Fibroblast of skin of back (primary cell): ENCODE measurements around the gene MS4A3. TPM values are rescaled to one million over a fixed set of nuclear protein-coding genes. Genes with fewer than 3 reads are reported as not detected.
"Not testable (repeated sequence)": the region's sequence is repeated elsewhere in the genome, so short reads cannot be mapped to it uniquely, and the experiment has no call there.

ENCODE experiments used
- DNase-seq: peaks from one replicate; pipeline ENCODE4 v3.0.0-alpha.2; 2013
- polyA plus RNA-seq, 2 experiments: library from polyadenylated mRNA; unstranded; fragments of 120-200 nt; gene quantifications; one replicate each; pipeline ENCODE4 v1.2.1, GENCODE V29; 2013; ENCODE audit not compliant: insufficient read length in 2 of 2

MS4A3 gene, protein sequence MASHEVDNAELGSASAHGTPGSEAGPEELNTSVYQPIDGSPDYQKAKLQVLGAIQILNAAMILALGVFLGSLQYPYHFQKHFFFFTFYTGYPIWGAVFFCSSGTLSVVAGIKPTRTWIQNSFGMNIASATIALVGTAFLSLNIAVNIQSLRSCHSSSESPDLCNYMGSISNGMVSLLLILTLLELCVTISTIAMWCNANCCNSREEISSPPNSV
- not detected for polyA plus RNA-seq (2013, experiment 1 of 2; ENCODE audit: insufficient read length)
- polyA plus RNA-seq (2013, experiment 2 of 2; ENCODE audit: insufficient read length): not detected

DNA sequence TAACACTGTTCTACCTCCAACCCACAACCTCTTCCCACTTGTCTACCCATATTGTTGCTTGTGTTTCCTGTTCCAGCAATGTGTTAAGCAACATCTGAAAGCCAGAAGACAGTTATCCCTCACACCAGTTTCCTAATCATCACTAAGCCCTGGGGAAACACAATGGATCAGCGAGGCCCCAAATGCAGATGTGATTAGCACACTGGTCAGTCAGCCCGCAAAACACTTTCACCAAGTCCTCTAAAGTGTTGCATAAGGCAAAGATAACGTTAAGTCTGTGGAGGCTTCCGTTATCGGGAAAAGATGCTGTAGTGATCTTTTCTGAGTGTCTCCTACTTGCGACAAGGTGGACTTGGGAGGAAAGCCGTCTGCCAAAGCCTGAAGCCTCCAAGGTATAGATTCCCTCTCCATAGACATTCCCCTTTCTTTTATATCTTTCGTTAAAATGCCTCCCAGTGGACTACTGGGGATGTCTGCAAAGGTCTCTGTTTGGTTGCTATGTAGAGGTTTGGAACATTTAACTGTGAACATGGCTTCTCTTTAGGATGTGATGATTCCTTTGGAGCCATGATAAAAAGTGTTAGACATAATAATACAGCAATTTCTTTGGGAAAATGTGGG is at the start of gene MS4A3:
TSS of gene MS4A3 (plus strand) at position 317 of the 621 bp plus-strand sequence. CDS start 4,496 bp downstream, outside the sequence.
- DNase-seq: no peak

GRCh38 chr11:60016881-60017280 is 39.6 kb upstream of the MS4A3 start, which contains the start of gene OOSP4B:
OOSP4B (plus strand) TSS chr11:60017181.
- no peak for DNase-seq

DNA sequence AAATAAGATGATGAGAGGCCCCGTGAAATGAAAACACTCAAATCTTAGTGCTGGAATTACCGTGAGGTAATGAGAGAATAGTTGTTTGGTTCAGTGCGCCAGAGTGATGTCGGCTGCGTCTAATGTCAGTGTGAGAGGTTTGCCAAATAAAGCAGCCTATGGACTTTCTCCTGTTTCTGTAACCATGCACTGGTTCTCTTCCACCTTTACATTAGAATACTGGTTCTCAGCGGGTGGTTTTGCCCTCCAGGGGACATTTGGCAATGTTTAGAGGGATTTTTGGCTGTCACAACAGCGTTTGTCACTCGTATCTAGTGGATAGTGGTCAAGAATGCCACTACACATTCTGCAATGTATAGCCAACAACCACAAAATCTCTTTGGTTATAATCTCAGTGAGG is 38.4 kb upstream of the MS4A3 start:
- DNase-seq: no peak

- not testable (repeated sequence) for DNase-seq
These were observed 36.1 kb upstream of the MS4A3 start for GRCh38 chr11:60020376-60020775.

DNA sequence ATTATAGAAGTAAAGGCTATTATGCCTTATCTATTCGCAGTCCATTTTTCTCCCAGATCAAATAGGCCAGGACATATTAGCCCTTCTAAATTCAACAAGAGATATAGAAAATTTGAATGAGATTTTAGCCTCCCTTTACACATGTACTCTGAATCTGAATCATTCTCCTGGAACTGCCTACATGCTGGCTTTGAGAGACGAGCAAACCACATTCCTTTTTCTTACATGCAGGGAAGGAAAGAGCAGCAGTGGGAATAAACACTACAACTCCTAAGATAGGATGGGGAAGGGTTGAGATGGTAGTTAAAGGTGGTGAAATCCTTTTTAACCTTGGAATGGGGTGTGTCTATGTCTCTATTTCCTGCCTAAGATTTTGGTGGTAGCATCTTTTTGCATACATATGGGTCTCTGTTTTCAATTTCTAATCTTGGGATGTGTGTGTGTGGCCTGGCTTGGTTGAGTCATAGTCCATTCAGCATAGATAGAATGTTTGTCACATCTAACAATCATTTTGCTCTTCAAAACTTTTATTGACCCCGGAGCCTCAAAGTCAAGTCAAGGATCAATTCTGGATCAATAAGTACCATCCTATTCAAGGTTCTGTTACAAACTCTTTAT is 27.3 kb upstream of the MS4A3 start:
- no peak for DNase-seq

GRCh38 chr11:60040109-60040508 is 16.4 kb upstream of the MS4A3 start, which contains the start of gene OOSP2:
OOSP2 (plus strand) TSS chr11:60040409; CDS start chr11:60040460, 51 bp downstream.
- no peak for DNase-seq

GRCh38 chr11:60050422-60050821 is 6.0 kb upstream of the MS4A3 start:
- DNase-seq: not testable (repeated sequence)

GRCh38 chr11:60050839-60051238 is 5.6 kb upstream of the MS4A3 start:
- not testable (repeated sequence) for DNase-seq

DNA sequence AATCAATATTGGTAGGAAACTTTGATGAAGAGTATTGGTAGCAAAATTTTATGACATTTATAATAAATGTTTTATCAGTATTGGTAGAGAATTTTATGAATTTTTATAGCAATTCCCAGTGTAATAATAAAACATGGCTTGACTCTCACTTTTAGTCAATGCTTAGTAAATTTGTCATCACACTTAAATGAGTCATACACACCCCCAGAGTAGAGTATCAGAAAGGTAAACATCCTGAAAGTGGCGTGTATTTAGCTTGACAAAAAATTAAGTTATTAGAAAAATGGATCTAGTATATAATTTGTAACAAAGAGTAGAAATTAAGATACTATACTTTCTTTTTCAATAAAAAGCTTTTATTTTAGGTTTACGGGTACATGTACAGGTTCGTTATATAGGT is 2.6 kb downstream of the MS4A3 start:
- DNase-seq: no peak

DNA sequence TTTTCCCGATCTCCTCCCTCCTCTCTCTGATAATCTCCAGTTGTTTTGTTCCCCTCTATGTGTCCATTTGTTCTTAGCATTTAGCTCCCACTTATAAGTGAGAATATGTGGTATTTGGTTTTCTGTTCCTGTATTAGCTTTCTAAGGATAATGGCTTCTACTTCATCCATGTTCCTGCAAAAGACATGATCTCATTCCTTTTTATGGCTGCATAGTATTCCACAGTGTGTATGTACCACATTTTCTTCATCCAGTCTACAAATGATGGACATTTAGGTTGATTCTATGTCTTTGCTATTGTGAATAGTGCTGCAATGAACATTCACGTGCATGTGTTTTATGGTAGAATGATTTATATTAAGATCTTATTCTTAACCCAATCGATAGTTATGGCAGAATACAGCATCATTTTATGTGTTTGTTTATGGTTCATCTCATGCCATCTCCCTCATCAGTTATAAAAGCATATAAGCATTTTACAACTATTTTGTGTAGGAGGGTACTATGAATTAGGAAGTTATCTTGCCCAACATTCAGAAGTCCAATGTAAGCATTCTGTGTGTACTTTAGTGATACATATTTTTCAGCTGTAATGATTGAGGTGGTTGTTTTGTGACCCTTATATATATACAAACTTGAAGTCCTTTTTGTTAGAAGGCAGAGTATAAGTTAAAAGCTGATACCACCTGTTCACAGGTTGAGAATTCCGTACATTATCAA is 3.2 kb downstream of the MS4A3 start:
- no peak for DNase-seq

GRCh38 chr11:60064111-60064510 is 7.6 kb downstream of the MS4A3 start:
- no peak for DNase-seq

DNA sequence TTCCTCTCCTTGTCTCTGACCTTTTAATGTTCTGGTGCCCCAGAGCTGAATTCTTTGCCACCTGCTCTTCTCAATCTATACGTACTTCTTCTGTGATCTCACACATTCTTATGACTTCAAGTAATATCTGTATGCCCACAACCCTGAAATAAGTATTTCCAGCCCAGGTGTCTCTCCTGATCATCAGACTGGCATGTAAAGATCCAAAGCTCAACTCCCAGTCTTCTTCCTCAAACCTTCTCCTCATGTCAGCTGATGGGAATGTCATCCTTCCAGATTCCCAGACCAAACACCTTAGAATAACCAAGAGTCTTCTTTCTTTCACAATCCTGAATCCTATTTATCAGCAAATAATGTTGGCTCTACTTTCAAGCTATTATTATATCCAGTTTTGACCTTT is 9.3 kb downstream of the MS4A3 start:
- DNase-seq: no peak

- DNase-seq: no peak
These were observed 13.0 kb downstream of the MS4A3 start for GRCh38 chr11:60069450-60069849.

DNA sequence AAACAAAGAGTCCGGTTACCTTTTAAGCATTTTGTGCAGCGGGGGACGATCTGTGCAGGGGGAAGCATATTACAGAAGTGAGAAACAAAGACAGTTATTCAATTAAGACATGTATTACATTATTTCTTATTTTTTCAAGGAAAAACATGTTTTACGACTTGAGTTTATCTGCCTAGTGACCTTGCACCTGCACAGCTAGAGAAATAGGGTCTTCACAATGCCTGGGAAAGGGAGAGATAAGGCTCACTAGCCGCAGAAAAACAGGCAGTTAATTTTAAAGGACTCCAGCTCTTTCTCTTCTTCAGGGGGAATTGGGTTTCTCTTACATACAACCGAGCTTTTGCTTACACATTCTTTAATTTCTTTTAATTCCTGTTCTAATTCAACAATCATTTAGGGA is 15.2 kb downstream of the MS4A3 start:
- DNase-seq: not testable (repeated sequence)

DNA sequence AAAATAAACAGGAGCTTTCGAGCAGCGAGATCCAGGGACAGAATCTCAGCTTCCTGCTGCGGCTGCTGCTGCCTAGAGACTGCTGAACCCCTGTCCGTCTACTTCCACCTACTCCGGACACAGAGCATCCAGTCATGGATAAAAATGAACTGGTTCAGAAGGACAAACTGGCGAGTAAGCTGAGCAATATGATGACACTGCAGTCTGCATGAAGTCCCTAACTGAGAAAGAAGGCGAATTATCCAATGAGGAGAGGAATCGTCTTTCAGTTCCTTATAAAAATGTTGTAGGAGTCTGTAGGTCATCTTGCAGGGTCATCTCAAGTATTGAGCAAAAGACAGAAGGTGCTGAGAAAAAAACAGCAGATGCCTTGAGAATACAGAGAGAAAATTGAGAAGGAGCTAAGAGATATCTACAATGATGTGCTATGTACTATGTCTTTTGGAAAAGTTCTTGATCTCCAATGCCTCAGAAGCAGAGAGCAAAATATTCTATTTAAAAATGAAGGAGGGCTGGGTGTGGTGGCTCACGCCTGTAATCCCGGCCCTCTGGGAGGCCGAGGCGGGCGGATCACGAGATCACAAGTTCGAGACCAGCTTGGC is 20.9 kb downstream of the MS4A3 start:
- no peak for DNase-seq

DNA sequence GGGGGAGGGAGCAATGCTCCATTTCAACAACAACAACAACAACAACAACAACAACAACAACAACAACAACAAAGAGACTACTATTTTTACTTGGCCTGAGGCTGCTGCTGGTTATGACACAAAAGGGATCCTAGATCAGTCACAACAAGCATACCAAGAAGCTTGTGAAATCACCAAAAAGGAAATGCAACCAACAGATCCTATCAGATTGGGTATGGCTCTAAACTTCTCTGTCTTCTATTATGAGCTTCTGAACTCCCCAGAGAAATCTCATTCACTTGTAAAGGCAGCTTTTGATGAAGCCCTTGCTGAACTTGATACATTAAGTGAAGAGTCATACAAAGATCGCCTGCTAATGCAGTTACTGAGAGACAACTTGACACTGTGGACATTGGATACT is 21.5 kb downstream of the MS4A3 start:
- no peak for DNase-seq

GRCh38 chr11:60078745-60079144 is 22.3 kb downstream of the MS4A3 start:
- no peak for DNase-seq

GRCh38 chr11:60080535-60080934 is 24.1 kb downstream of the MS4A3 start:
- no peak for DNase-seq

GRCh38 chr11:60084631-60085273 is 28.3 kb downstream of the MS4A3 start:
- DNase-seq: no peak

DNA sequence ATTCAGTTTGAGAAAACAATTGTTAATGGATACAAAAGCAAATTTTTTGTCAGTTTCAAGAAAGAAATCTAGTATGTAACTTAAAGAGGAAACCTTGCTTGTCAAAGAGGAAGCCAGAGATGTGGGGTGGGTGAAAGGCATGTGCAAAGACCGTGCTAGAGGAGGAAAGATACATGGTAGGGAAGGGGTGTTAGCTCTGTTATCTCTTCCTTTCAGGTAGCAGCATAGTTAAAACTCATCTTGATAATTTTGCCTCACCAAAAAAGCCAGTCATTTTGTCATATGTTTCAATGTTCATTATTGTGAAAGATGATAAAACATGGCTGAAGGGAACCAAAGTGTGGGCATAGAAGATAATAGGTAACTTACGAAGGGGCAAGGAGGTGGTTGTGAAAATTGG is 29.4 kb downstream of the MS4A3 start:
- DNase-seq: no peak

DNA sequence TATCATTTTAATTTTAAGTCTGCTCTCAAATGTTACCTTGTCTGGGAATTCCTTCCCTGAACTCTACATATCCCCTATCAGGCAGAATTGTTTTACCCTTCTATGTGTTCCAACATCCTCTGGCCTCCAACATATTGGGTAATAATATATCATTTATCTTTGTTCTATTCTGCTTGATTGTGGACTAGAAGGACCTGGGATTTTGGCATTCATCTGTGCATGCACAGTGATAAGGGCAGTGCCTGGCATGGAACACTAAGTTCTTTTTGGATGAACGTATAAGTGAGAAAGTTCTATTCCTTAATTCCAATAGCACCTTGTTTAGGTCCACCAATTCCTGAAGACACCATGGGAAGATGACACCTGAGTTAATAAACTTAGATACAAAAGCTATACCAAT is 30.8 kb downstream of the MS4A3 start:
- no peak for DNase-seq

DNA sequence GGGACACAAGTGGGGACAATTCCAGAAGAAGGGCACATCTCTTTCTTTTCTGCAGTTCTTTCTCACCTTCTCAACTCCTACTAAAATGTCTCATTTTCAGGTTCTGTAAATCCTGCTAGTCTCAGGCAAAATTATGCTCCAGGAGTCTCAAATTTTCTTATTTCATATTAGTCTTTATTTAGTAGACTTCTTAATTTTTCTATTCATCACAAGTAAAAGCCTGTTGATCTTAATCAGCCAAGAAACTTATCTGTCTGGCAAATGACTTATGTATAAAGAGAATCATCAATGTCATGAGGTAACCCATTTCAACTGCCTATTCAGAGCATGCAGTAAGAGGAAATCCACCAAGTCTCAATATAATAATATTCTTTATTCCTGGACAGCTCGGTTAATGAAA is 31.9 kb downstream of the MS4A3 start, which contains the start of gene MS4A2:
TSS of gene MS4A2 (plus strand) at position 301 of the 400 bp plus-strand sequence. CDS start 102 bp downstream, outside the sequence.
- DNase-seq: no peak
